Naive B cell (primary cell): ENCODE measurements around the gene RNF135. TPM values are rescaled to one million over a fixed set of nuclear protein-coding genes. Genes with fewer than 3 reads are reported as not detected.
"Not testable (repeated sequence)": the region's sequence is repeated elsewhere in the genome, so short reads cannot be mapped to it uniquely, and the experiment has no call there.

Experiments
- ATAC-seq, 2 donors: fragments of 150-1000 bp; cut with Tn5 transposase; 2 replicates each; pipeline ENCODE4 v1.10.0; 2021; ENCODE audit warnings: low read depth in 2 of 2, mild to moderate bottlenecking in 2 of 2, moderate library complexity in 2 of 2
- DNase-seq: peaks from one replicate; pipeline ENCODE4 v3.0.0; 2022
- H3K27ac Mint-ChIP-seq, 6 donors: one replicate each; pipeline ENCODE4 v1.8.0; 2020 to 2022; ENCODE audit warnings: mild to moderate bottlenecking in 6 of 6, mixed read lengths in 6 of 6, moderate library complexity in 5 of 6, inconsistent platforms in 2 of 6
- H3K27me3 Mint-ChIP-seq, 3 donors: one replicate each; pipeline ENCODE4 v1.8.0; 2021 to 2022; ENCODE audit warnings: mixed read lengths in 3 of 3, mild to moderate bottlenecking in 1 of 3
- H3K36me3 Mint-ChIP-seq, 2 donors: one replicate each; pipeline ENCODE4 v1.8.0; 2020 to 2022; ENCODE audit warnings: mixed read lengths in 2 of 2, inconsistent platforms in 1 of 2, mild to moderate bottlenecking in 1 of 2
- H3K4me1 Mint-ChIP-seq, 3 donors: one replicate each; pipeline ENCODE4 v1.8.0; 2020 to 2022; ENCODE audit warnings: mixed read lengths in 3 of 3, inconsistent platforms in 1 of 3, mild to moderate bottlenecking in 1 of 3, moderate library complexity in 1 of 3
- H3K4me3 Mint-ChIP-seq, 8 donors: one replicate each; pipeline ENCODE4 v1.8.0; 2020 to 2022; ENCODE audit warnings: mild to moderate bottlenecking in 8 of 8, mixed read lengths in 8 of 8, moderate library complexity in 8 of 8, inconsistent platforms in 2 of 8
- H3K9me3 Mint-ChIP-seq, 7 donors: one replicate each; pipeline ENCODE4 v1.8.0; 2020 to 2022; ENCODE audit warnings: mixed read lengths in 7 of 7, mild to moderate bottlenecking in 5 of 7, inconsistent platforms in 2 of 7, moderate library complexity in 1 of 7
- polyA plus RNA-seq, 6 donors: library from polyadenylated mRNA; unstranded; fragments of 300-500 nt; fragmentation: Illumina TruSeq; gene quantifications; one replicate each; pipeline ENCODE4 v1.2.3, GENCODE V29; 2021; ENCODE audit warnings: low read depth in 6 of 6

Gene RNF135
- polyA plus RNA-seq, 6 donors from 2014 or later, result 34.0 to 50.2 (median 43.1) TPM

DNA sequence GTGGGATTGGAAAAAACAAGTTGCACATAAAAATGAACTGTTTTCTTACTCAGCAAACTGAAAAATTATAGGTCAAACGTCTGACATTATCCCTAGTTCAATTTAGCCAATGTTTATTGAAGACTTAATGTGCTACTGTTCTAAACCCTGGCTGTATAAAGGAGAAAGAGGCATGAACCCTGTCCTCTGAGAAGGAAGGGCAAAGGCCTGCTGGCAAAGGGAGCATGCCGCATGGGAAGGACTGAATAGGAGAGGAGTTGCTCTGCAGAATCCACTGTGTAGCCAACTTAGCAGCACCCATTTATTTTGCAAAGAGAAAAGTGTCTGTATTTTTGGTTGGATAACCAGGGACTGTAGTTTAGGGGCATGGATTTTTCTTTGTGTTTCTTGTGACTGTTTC lies 52.3 kb downstream of the RNF135 start:
- H3K36me3 Mint-ChIP-seq, H3K27me3 Mint-ChIP-seq, H3K9me3 Mint-ChIP-seq, DNase-seq, H3K4me3 Mint-ChIP-seq, ATAC-seq, H3K4me1 Mint-ChIP-seq, H3K27ac Mint-ChIP-seq: not testable (repeated sequence)

DNA sequence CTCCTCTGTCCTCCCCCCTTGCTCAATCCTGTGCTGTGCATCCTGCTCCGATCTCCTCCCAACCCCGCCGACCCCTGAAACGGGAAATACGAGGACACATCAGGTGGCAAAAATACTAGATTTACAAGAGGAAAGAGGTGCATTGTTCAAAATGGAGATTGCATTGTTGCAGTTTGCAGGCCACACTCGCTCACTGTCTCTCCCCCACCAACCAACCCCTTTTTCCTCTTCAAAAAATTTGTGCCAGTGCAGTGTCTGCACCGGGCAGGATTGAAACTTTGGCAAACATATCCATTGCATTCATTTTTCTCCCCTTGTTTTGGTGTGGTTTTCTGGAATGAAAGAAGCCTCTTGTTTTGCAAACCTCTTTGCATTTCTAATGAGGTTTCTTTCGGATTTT lies 61.0 kb downstream of the RNF135 start:
- H3K9me3 Mint-ChIP-seq, result no peaks in the 10 kb centered on the region
- no peaks in the 10 kb centered on the region for H3K4me1 Mint-ChIP-seq
- H3K4me3 Mint-ChIP-seq, result no peak overlapping the region
- no peak for ATAC-seq
- no peaks in the 10 kb centered on the region for H3K27me3 Mint-ChIP-seq
- H3K36me3 Mint-ChIP-seq, result peaks cover 7 to 10% of the 10 kb centered on the region in 2 donors
- no peak for DNase-seq
- H3K27ac Mint-ChIP-seq, result no peak overlapping the region

- H3K4me1 Mint-ChIP-seq, H3K27ac Mint-ChIP-seq, H3K27me3 Mint-ChIP-seq, H3K4me3 Mint-ChIP-seq, H3K9me3 Mint-ChIP-seq, ATAC-seq, DNase-seq: not testable (repeated sequence)
- peaks cover 7 to 10% of the 10 kb centered on the region in 2 donors for H3K36me3 Mint-ChIP-seq
Observed at GRCh38 chr17:31035611-31036010, 64.8 kb downstream of the RNF135 start.

DNA sequence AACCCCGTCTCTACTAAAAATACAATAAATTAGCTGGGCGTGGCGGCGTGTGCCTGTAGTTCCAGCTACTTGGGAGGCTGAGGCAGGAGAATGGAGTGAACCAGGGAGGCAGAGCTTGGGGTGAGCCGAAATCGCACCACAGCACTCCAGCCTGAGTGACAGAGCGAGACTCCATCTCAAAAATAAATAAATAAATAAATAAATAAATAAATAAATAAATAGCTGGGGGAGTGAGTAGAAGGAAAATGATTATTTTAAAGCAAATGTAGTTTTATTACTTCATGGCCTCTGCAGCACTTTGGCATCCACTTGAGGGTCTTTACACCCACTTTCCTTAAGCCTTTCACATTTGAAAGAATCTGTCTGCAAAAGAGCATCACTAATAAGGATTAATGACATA lies 70.0 kb downstream of the RNF135 start:
- H3K9me3 Mint-ChIP-seq, ATAC-seq, DNase-seq, H3K4me1 Mint-ChIP-seq, H3K27ac Mint-ChIP-seq, H3K36me3 Mint-ChIP-seq, H3K27me3 Mint-ChIP-seq: not testable (repeated sequence)
- peak overlapping the region in 1 of 8 donors; percentile 52 for H3K4me3 Mint-ChIP-seq

GRCh38 chr17:31042378-31042777 lies 71.5 kb downstream of the RNF135 start:
- H3K27me3 Mint-ChIP-seq, H3K36me3 Mint-ChIP-seq, DNase-seq, H3K4me1 Mint-ChIP-seq, H3K27ac Mint-ChIP-seq, H3K4me3 Mint-ChIP-seq, H3K9me3 Mint-ChIP-seq, ATAC-seq: not testable (repeated sequence)

DNA sequence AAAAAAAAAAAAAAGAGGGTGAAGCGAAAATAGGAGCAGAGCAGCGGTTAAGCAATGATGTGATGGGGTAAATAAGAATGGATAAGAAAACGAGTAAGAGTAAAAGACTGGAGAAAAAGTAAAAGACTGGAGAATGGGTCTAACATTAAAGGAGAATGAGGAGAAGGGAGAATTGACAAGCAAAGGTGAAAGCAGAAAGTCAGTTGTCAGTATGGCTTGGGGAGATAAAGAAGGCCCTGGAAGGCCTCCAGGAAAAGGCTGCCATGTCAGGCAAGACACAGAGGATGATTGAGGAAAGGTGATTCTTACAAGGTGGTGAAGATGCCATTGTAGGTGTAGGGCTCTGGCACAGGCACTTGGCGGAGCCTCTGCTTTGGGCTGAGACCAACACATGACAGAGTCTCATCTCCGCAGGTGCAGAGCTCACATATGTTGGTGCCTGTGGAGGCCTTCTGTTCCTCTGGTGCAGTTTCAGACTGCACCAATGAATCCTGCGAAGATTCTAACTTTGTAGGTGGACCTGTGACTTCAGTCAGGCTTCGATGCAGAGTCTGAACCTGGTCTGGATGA lies 76.1 kb downstream of the RNF135 start:
- H3K4me1 Mint-ChIP-seq, H3K9me3 Mint-ChIP-seq, H3K36me3 Mint-ChIP-seq, DNase-seq, ATAC-seq, H3K27me3 Mint-ChIP-seq, H3K4me3 Mint-ChIP-seq: not testable (repeated sequence)
- peak overlapping the region in 1 of 6 donors; percentile 79 for H3K27ac Mint-ChIP-seq

GRCh38 chr17:31048142-31048541 lies 77.3 kb downstream of the RNF135 start:
- Mint-ChIP-seq H3K4me1 (peaks cover 2 to 14% (median 6%) of the 10 kb centered on the region in 3 donors), H3K36me3 (peaks cover 0 to 14% of the 10 kb centered on the region in 2 donors), H3K27ac (no peak overlapping the region)

GRCh38 chr17:31048780-31049179 lies 77.9 kb downstream of the RNF135 start:
- H3K4me3 Mint-ChIP-seq, result peak overlapping the region in 1 of 8 donors; percentile 50
- no peak overlapping the region for H3K27ac Mint-ChIP-seq

More at GRCh38 chr17:31048142-31048541, 77.3 kb downstream of the RNF135 start:
- ATAC-seq, result no peak
- H3K9me3 Mint-ChIP-seq, result peaks cover 0 to 4% (median 0%) of the 10 kb centered on the region in 7 donors
- H3K4me3 Mint-ChIP-seq, result no peak overlapping the region
- no peak for DNase-seq
- H3K27me3 Mint-ChIP-seq, result no peaks in the 10 kb centered on the region

More at GRCh38 chr17:31048780-31049179, 77.9 kb downstream of the RNF135 start:
- DNase-seq (no peak), ATAC-seq (no peak)
- Mint-ChIP-seq H3K4me1 (peaks cover 2 to 14% (median 6%) of the 10 kb centered on the region in 3 donors), H3K9me3 (peaks cover 0 to 4% (median 0%) of the 10 kb centered on the region in 7 donors), H3K27me3 (no peaks in the 10 kb centered on the region), H3K36me3 (peaks cover 0 to 14% of the 10 kb centered on the region in 2 donors)

Other genes with a start within 250 kb of the RNF135 start
- 100 to 1,000 TPM; 106 to 137 (median 112) TPM for gene CRLF3, start 146.3 kb upstream of the RNF135 start, polyA plus RNA-seq
- 1 to 10 TPM in 5 of 6 donors, not detected in 1; 1.1 to 2.7 (median 2.4) TPM for gene ATAD5, start 139.1 kb upstream of the RNF135 start, polyA plus RNA-seq
- gene TEFM, start 64.8 kb upstream of the RNF135 start, polyA plus RNA-seq, result 10 to 100 TPM; 16.0 to 33.9 (median 21.9) TPM
- gene ADAP2, start 49.1 kb upstream of the RNF135 start, polyA plus RNA-seq, result 1 to 10 TPM; 3.1 to 8.2 (median 5.4) TPM
- gene NF1, start 123.9 kb downstream of the RNF135 start, polyA plus RNA-seq, result 10 to 100 TPM in 1 of 6 donors, 1 to 10 TPM in 5; 4.8 to 10.2 (median 8.3) TPM